ENCODE results near the gene PEX10. TPM values are rescaled to one million over a fixed set of nuclear protein-coding genes. Genes with fewer than 3 reads are reported as not detected.

Gene PEX10
- total RNA-seq, 1 experiment from 2014 or later: 21.9 TPM

DNA sequence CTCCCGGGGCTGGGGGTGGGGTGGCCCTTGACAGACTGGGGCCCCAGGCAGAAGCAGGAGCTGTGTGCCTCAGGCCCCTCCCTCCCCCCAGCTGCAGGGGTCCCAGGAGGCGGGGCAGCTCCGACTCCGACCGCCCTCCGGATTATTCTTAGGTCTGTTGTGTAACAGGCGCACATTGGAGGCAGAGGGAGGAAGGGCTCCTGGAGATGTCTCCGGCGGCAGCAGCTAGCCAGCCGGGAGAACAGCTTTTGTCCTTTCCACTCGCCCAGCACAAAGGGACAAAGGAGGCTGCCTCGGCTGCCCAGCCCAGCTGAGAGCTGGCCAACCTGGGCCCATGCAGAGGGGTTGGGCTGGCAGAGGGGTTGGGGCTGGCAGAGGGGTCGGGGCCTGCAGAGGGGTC, 34.0 kb upstream of the PEX10 start:
- TF ChIP-seq, protein P1, sequence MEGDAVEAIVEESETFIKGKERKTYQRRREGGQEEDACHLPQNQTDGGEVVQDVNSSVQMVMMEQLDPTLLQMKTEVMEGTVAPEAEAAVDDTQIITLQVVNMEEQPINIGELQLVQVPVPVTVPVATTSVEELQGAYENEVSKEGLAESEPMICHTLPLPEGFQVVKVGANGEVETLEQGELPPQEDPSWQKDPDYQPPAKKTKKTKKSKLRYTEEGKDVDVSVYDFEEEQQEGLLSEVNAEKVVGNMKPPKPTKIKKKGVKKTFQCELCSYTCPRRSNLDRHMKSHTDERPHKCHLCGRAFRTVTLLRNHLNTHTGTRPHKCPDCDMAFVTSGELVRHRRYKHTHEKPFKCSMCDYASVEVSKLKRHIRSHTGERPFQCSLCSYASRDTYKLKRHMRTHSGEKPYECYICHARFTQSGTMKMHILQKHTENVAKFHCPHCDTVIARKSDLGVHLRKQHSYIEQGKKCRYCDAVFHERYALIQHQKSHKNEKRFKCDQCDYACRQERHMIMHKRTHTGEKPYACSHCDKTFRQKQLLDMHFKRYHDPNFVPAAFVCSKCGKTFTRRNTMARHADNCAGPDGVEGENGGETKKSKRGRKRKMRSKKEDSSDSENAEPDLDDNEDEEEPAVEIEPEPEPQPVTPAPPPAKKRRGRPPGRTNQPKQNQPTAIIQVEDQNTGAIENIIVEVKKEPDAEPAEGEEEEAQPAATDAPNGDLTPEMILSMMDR (IDR thresholded peaks at IDR 0.05; ENCODE audit: insufficient read depth in 1 of 2, low read depth in 1 of 2, low read length in 1 of 2, severe bottlenecking in 1 of 2, unreplicated experiment in 1 of 2): no peak
- Mint-ChIP-seq H3K4me3 (ENCODE audit: unreplicated experiment) (no peak overlapping the region), H3K36me3 (ENCODE audit: insufficient read depth, unreplicated experiment) (no peaks in the 10 kb centered on the region), H3K4me1 (ENCODE audit: low read depth, unreplicated experiment) (no peaks in the 10 kb centered on the region), H3K27me3 (ENCODE audit: insufficient read depth, unreplicated experiment) (peaks cover 5% of the 10 kb centered on the region), H3K27ac (ENCODE audit: unreplicated experiment) (no peak overlapping the region), H3K9me3 (ENCODE audit: unreplicated experiment) (no peaks in the 10 kb centered on the region)
- Histone ChIP-seq H3K27me3 (replicated peaks; ENCODE audit: control insufficient read depth, insufficient read depth, low read length) (peaks cover 3% of the 10 kb centered on the region), H3K9me3 (no peaks in the 10 kb centered on the region), H3K4me3 (ENCODE audit: low read depth, low read length) (no peak overlapping the region), H3K4me1 (no peaks in the 10 kb centered on the region), H3K36me3 (ENCODE audit: control insufficient read depth, insufficient read depth, low read length) (no peaks in the 10 kb centered on the region)
- BruUV-seq (replicated peaks): no TSS peak
- CTCF ChIA-PET: no interaction called here
- DNase-seq: no peak
- POLR2A ChIA-PET: no interaction called here
- intact Hi-C loops (cut with micrococcal nuclease; ENCODE audit: unreplicated experiment): no loop called here

DNA sequence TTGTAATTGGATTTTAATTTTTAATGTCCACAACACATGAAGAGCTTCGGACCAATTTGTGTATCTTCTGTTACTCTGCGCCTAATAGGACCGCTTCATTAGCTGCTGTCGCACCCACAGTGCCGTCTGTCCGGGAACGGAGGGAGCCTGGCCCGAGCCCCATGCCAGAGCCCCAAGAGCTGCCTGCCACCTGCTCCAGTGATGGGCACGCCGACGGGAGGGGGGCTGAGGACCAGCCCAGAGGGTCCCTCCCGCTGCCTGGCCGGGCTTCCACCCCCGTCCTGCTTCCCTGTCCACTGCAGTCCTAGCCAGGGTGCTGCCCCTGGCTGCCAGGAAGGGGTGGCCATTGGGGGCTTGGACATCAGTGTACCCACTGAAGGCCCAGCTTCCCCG, 33.5 kb upstream of the PEX10 start:
- BruUV-seq (replicated peaks): no TSS peak
- H3K36me3 ChIP-seq (ENCODE audit: control insufficient read depth, insufficient read depth, low read length): no peaks in the 10 kb centered on the region
- CTCF ChIA-PET: no interaction called here

DNA sequence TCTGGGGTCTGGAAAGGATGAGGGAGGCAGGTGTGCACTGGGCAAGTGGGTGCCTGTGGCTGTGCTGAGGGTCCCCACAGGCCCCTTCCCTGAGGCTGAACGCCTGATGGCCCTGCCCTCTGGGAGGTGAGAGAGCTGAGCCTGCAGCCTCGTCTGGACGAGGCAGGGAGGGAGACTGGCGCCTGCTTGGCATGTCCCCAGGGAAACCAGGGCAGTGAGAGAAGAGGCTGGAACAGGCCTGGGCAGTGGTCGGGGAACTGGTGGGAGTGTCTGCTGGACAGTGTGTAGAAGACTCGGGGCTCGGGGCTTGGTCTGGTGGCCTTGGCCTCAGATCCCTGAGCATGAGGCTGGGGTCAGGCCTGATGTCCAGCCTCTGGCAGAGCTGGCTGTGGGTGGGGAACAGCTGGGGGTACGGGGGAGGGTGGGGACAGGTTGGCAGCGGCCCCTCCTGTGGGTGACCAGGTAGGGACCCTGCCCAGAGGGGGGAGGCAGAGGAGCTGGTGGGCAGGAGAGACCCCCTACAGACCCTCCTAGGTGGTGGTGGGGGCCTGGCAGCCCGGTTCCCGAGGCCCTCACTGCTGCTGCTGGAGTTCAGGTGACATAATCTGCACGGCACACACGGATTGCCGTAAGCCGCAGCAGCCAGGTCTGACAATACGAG, 32.9 kb upstream of the PEX10 start:
- no peaks in the 10 kb centered on the region for H3K9me3 Mint-ChIP-seq (ENCODE audit: unreplicated experiment)
- H3K27ac Mint-ChIP-seq (ENCODE audit: unreplicated experiment): no peak overlapping the region
- Histone ChIP-seq H3K36me3 (ENCODE audit: control insufficient read depth, insufficient read depth, low read length) (no peaks in the 10 kb centered on the region), H3K4me3 (ENCODE audit: low read depth, low read length) (no peak overlapping the region), H3K27me3 (replicated peaks; ENCODE audit: control insufficient read depth, insufficient read depth, low read length) (peaks cover 3% of the 10 kb centered on the region), H3K9me3 (no peaks in the 10 kb centered on the region), H3K4me1 (no peaks in the 10 kb centered on the region)
- peaks cover 10% of the 10 kb centered on the region for H3K27me3 Mint-ChIP-seq (ENCODE audit: insufficient read depth, unreplicated experiment)
- TF ChIP-seq, protein P1 (IDR thresholded peaks at IDR 0.05; ENCODE audit: insufficient read depth in 1 of 2, low read depth in 1 of 2, low read length in 1 of 2, severe bottlenecking in 1 of 2, unreplicated experiment in 1 of 2): no peak
- no TSS peak for BruUV-seq (replicated peaks)
- intact Hi-C loops (cut with micrococcal nuclease; ENCODE audit: unreplicated experiment): no loop called here
- no peak for DNase-seq
- ChIA-PET CTCF (no interaction called here), POLR2A (no interaction called here)
- no peaks in the 10 kb centered on the region for H3K36me3 Mint-ChIP-seq (ENCODE audit: insufficient read depth, unreplicated experiment)
- no peak overlapping the region for H3K4me3 Mint-ChIP-seq (ENCODE audit: unreplicated experiment)
- H3K4me1 Mint-ChIP-seq (ENCODE audit: low read depth, unreplicated experiment): no peaks in the 10 kb centered on the region

More for the DNA sequence above, 33.5 kb upstream of the PEX10 start:
- no peaks in the 10 kb centered on the region for H3K4me1 ChIP-seq
- H3K27me3 ChIP-seq (replicated peaks; ENCODE audit: control insufficient read depth, insufficient read depth, low read length): peaks cover 3% of the 10 kb centered on the region
- intact Hi-C loops (cut with micrococcal nuclease; ENCODE audit: unreplicated experiment): no loop called here
- Mint-ChIP-seq H3K27ac (ENCODE audit: unreplicated experiment) (no peak overlapping the region), H3K4me3 (ENCODE audit: unreplicated experiment) (no peak overlapping the region), H3K27me3 (ENCODE audit: insufficient read depth, unreplicated experiment) (peaks cover 8% of the 10 kb centered on the region), H3K36me3 (ENCODE audit: insufficient read depth, unreplicated experiment) (no peaks in the 10 kb centered on the region), H3K9me3 (ENCODE audit: unreplicated experiment) (no peaks in the 10 kb centered on the region), H3K4me1 (ENCODE audit: low read depth, unreplicated experiment) (no peaks in the 10 kb centered on the region)
- H3K9me3 ChIP-seq: no peaks in the 10 kb centered on the region
- POLR2A ChIA-PET: no interaction called here
- H3K4me3 ChIP-seq (ENCODE audit: low read depth, low read length): no peak overlapping the region
- DNase-seq: no peak
- TF ChIP-seq, protein P1 (IDR thresholded peaks at IDR 0.05; ENCODE audit: insufficient read depth in 1 of 2, low read depth in 1 of 2, low read length in 1 of 2, severe bottlenecking in 1 of 2, unreplicated experiment in 1 of 2): no peak
